Stimulated activated effector memory CD8-positive, alpha-beta T cell treated with anti-CD3 and anti-CD28 coated beads, Interleukin-12 subunit alpha, Interleukin-12 subunit beta, amount 100 ng/mL, for 72 hours (primary cell): ENCODE results near the gene PCDHGA7.
"Not testable (repeated sequence)": the region's sequence is repeated elsewhere in the genome, so short reads cannot be mapped to it uniquely, and the experiment has no call there.

Experiments used
- ATAC-seq: fragments of 150-1000 bp; cut with Tn5 transposase; 2 replicates; pipeline ENCODE4 v1.10.0; 2021
- DNase-seq, 2 donors: peaks; one replicate each; pipeline ENCODE4 v3.0.0; 2021 to 2022; ENCODE audit warnings: low spot score in 2 of 2
- H3K27ac Mint-ChIP-seq: one replicate; pipeline ENCODE4 v1.8.0; 2022; ENCODE audit warnings: mild to moderate bottlenecking, mixed read lengths
- H3K36me3 Mint-ChIP-seq: one replicate; pipeline ENCODE4 v1.8.0; 2022; ENCODE audit warnings: mild to moderate bottlenecking, mixed read lengths
- H3K4me1 Mint-ChIP-seq: one replicate; pipeline ENCODE4 v1.8.0; 2022; ENCODE audit warnings: mixed read lengths
- H3K4me3 Mint-ChIP-seq: one replicate; pipeline ENCODE4 v1.8.0; 2022; ENCODE audit warnings: mild to moderate bottlenecking, mixed read lengths
- H3K9me3 Mint-ChIP-seq: one replicate; pipeline ENCODE4 v1.8.0; 2022; ENCODE audit warnings: mixed read lengths

The PCDHGA7 gene

DNA sequence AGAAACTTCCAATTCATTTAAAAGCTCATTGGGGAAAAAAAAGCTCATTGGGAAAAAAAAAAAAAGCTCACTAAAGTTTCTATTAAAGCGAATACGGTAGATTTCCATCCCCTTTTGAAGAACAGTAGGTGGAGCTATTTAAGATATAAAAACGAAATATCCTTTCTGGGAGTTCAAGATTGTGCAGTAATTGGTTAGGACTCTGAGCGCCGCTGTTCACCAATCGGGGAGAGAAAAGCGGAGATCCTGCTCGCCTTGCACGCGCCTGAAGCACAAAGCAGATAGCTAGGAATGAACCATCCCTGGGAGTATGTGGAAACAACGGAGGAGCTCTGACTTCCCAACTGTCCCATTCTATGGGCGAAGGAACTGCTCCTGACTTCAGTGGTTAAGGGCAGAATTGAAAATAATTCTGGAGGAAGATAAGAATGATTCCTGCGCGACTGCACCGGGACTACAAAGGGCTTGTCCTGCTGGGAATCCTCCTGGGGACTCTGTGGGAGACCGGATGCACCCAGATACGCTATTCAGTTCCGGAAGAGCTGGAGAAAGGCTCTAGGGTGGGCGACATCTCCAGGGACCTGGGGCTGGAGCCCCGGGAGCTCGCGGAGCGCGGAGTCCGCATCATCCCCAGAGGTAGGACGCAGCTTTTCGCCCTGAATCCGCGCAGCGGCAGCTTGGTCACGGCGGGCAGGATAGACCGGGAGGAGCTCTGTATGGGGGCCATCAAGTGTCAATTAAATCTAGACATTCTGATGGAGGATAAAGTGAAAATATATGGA, 48.0 kb downstream of the PCDHGA7 start, which contains the start of gene PCDHGA12:
TSS of gene PCDHGA12 (plus strand) at position 176 of the 782 bp plus-strand sequence. CDS start at position 429, 253 bp downstream.
- peaks cover 11% of the 10 kb centered on the region for H3K36me3 Mint-ChIP-seq
- peaks cover 10% of the 10 kb centered on the region for H3K4me1 Mint-ChIP-seq
- peak within 1 kb of the TSS; percentile 31 for H3K4me3 Mint-ChIP-seq
- ATAC-seq, result no peak
- no peak within 1 kb of the TSS for H3K27ac Mint-ChIP-seq
- no peak for DNase-seq
- H3K9me3 Mint-ChIP-seq, result peaks cover 13% of the 10 kb centered on the region

DNA sequence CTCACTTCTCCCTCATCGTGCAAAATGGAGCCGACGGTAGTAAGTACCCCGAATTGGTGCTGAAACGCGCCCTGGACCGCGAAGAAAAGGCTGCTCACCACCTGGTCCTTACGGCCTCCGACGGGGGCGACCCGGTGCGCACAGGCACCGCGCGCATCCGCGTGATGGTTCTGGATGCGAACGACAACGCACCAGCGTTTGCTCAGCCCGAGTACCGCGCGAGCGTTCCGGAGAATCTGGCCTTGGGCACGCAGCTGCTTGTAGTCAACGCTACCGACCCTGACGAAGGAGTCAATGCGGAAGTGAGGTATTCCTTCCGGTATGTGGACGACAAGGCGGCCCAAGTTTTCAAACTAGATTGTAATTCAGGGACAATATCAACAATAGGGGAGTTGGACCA, 48.7 kb downstream of the PCDHGA7 start:
- Mint-ChIP-seq H3K9me3 (peaks cover 13% of the 10 kb centered on the region), H3K36me3 (peaks cover 11% of the 10 kb centered on the region)
- DNase-seq, result no peak

DNA sequence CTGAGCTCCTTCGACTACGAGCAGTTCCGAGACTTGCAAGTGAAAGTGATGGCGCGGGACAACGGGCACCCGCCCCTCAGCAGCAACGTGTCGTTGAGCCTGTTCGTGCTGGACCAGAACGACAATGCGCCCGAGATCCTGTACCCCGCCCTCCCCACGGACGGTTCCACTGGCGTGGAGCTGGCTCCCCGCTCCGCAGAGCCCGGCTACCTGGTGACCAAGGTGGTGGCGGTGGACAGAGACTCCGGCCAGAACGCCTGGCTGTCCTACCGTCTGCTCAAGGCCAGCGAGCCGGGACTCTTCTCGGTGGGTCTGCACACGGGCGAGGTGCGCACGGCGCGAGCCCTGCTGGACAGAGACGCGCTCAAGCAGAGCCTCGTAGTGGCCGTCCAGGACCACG, 49.8 kb downstream of the PCDHGA7 start:
- not testable (repeated sequence) for DNase-seq, ATAC-seq, H3K4me3 Mint-ChIP-seq, H3K27ac Mint-ChIP-seq
- peaks cover 13% of the 10 kb centered on the region for H3K9me3 Mint-ChIP-seq
- peaks cover 10% of the 10 kb centered on the region for H3K4me1 Mint-ChIP-seq
- peaks cover 11% of the 10 kb centered on the region for H3K36me3 Mint-ChIP-seq

More for the DNA sequence above, 48.7 kb downstream of the PCDHGA7 start:
- no peak overlapping the region for H3K27ac Mint-ChIP-seq
- peak overlapping the region; percentile 31 for H3K4me3 Mint-ChIP-seq
- peaks cover 10% of the 10 kb centered on the region for H3K4me1 Mint-ChIP-seq
- ATAC-seq, result no peak

GRCh38 chr5:141432726-141433125, 50.2 kb downstream of the PCDHGA7 start:
- Mint-ChIP-seq H3K9me3 (peaks cover 13% of the 10 kb centered on the region), H3K4me1 (peaks cover 10% of the 10 kb centered on the region), H3K36me3 (peaks cover 11% of the 10 kb centered on the region)
- DNase-seq, H3K4me3 Mint-ChIP-seq, H3K27ac Mint-ChIP-seq, ATAC-seq: not testable (repeated sequence)

GRCh38 chr5:141434006-141434405, 51.5 kb downstream of the PCDHGA7 start:
- DNase-seq (no peak), ATAC-seq (no peak)
- Mint-ChIP-seq H3K4me3 (no peak overlapping the region), H3K9me3 (peaks cover 9% of the 10 kb centered on the region), H3K36me3 (peaks cover 11% of the 10 kb centered on the region), H3K4me1 (peaks cover 10% of the 10 kb centered on the region), H3K27ac (no peak overlapping the region)
